ENCODE results near the gene UBXN2A.
"Not testable (repeated sequence)": the region's sequence is repeated elsewhere in the genome, so short reads cannot be mapped to it uniquely, and the experiment has no call there.

Gene UBXN2A

DNA sequence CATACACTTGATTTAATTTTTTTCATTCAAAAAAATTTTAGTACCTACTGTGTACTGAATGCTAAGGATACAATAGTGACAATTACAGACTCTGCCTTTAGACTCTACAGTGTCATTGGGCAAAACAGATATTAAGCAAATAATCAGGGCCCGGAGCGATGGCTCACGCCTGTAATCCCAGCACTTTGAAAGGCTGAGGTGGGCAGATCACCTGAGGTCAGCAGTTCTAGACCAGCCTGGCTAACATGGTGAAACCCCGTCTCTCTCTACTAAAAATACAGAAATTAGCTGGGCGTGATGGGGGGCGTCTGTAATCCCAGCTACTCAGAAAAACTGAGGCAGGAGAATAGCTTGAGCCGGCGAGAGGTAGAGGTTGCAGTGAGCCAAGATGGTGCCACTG lies 1.4 kb downstream of the UBXN2A start:
- no peak for DNase-seq

DNA sequence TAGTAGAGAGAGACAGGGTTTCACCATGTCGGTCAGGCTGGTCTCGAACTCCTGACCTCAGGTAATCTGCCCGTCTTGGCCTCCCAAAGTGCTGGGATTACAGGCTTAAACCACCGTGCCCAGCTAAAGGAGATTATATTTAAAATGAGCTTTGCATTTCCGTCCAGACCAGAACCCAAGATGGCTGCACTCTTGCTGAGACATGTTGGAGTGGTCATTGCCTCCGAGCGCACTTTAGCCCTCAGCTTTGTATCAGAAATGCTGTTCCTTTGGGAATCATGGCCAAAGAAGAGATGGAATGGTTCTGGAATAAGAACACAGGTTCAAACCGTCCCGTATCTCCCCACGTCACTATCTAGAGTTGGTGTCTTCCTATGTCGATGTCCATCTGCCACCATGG lies 3.4 kb downstream of the UBXN2A start:
- no peak for DNase-seq

GRCh38 chr2:23944527-23944926 lies 4.3 kb downstream of the UBXN2A start:
- DNase-seq = no peak

GRCh38 chr2:23944976-23945375 lies 4.7 kb downstream of the UBXN2A start:
- no peak for DNase-seq

DNA sequence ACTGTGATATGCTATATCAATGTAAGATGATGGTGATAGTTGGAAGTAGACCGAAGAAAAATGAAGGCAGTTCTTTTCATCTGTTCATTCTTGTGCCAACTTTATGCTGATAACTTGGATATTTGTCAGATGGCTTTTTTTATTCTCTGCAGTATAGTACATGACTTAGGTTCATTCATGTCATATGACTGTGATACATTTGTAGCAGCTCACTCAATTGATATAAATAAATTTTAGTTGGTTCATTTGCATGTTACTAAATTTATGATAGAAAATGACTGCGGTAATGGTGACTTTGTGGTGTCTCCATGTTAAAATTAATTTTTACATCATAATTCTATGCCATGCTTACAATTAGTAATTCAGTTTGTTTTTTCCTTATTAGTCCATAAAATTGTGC lies 7.1 kb downstream of the UBXN2A start:
- DNase-seq = no peak

- DNase-seq = not testable (repeated sequence)
Observed at GRCh38 chr2:23952558-23952957, 12.3 kb downstream of the UBXN2A start.

- no peak for DNase-seq
Observed at GRCh38 chr2:23953625-23954024, 13.4 kb downstream of the UBXN2A start.

DNA sequence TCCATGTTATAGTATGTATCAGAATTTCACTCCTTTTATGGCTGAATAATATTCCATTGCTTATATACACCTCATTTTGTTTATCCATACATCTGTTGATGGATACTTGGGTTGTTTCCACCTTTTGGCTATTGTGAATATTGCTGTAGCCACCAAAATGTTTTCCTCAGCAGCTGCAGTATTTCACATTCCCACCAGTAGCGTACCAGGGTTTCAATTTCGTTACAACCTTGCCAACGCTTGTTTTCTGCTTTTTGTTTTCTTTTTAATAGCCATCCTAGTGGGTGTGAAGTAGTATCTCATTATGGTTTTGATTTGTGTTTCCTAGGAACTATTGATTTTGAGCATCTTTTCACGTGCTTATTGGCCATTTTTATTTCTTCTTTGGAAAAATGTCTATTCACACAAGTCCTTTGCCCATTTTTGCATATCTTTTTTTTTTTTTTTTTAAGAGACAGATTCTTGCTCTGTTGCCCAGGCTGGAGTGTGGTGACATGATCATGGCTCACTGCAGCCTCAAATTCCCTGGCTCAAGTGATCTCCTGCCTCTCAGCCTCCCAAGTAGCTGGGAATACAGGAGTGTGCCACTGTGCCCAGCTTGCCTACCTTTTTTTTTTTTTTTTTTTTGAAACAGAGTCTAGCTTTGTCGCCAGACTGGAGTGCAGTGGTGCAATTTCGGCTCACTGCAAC lies 14.2 kb downstream of the UBXN2A start:
- no peak for DNase-seq

GRCh38 chr2:23967846-23968245 lies 27.6 kb downstream of the UBXN2A start:
- DNase-seq = no peak

DNA sequence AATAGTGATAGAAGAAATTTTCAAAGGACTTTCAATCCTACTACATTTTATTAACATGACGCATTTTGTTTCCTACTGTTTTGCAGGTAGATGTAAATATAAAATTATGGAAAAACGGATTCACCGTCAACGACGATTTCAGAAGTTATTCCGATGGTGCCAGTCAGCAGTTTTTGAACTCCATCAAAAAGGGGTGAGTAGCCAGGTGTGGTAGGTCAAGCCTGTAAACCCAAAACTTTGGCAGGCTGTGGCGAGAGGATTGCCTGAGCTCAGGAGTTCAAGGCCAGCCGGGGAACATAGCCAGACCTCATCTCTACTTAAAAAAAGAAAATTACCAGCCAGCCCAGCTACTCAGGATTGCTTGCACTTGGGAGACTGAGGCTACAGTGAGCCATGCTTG lies 36.6 kb downstream of the UBXN2A start:
- DNase-seq = no peak

GRCh38 chr2:23988371-23988770 lies 48.1 kb downstream of the UBXN2A start:
- DNase-seq = no peak

GRCh38 chr2:23992931-23993330 lies 52.7 kb downstream of the UBXN2A start:
- DNase-seq = no peak

- no peak for DNase-seq
Observed at GRCh38 chr2:23993736-23994269, 53.5 kb downstream of the UBXN2A start.

GRCh38 chr2:23994567-23994966 lies 54.3 kb downstream of the UBXN2A start:
- no peak for DNase-seq

GRCh38 chr2:24007693-24008092 lies 67.4 kb downstream of the UBXN2A start:
- DNase-seq = no peak

- DNase-seq = no peak
Observed at GRCh38 chr2:24008672-24009366, 68.6 kb downstream of the UBXN2A start.

DNA sequence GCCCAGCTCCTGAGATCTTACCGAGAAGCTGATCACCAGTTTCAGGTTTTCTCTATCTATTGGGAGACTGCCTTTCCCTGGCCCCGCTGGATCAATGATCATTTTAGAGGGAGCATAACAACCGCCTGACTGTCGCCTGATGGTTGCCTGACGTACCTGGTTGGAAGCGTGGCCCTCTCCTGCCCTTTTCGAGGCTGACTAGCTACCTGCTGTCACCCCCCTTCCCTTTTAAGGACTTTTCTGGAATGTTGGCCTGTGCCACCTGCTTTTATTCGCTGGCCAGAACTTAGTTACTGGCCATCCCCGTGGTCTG lies 69.1 kb downstream of the UBXN2A start:
- no peak for DNase-seq

GRCh38 chr2:24009680-24010476 lies 69.6 kb downstream of the UBXN2A start, which contains the start of gene MFSD2B:
Gene MFSD2B (plus strand): TSS chr2:24010085. CDS start chr2:24010097, 12 bp downstream.
- DNase-seq = no peak

DNA sequence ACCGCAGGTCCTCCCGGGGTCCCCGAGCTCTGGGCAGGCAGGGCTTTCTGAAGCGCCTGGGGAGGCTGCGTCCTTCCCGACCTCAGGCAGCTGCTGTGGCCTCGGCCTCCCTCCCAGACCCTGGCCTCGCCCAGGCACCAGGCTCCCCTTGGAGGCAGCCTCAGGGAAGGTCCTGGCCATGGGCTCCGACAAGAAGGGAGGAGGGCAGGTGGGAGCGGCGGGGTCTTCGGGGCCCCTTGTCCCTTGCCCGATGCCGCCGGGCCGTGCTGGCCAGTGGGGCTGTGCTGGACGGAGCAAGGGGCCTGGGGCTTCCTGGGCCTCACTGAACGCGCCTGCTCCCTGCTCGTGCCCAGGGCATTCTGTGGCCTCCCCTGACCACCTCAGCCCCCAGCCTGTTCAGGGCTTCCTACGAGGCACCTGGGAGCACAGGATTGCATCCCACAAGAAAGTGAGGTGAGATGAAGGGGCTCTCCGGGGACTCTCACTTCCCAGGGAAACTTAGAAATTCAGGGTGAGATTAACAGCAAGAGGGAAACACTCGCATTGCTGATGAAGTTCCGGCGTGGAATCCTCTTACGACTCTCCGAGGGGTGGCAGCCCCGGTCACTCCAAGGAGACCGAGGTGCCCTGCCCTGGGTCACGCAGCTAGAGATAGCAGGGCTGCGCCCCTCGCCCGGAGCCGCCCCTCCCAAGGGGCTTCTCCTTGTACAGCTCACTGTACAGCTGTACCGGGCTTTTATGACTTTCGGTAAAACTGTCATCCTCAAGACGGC lies 70.4 kb downstream of the UBXN2A start:
- DNase-seq = no peak

GRCh38 chr2:24011250-24012104 lies 71.2 kb downstream of the UBXN2A start:
- DNase-seq = no peak

DNA sequence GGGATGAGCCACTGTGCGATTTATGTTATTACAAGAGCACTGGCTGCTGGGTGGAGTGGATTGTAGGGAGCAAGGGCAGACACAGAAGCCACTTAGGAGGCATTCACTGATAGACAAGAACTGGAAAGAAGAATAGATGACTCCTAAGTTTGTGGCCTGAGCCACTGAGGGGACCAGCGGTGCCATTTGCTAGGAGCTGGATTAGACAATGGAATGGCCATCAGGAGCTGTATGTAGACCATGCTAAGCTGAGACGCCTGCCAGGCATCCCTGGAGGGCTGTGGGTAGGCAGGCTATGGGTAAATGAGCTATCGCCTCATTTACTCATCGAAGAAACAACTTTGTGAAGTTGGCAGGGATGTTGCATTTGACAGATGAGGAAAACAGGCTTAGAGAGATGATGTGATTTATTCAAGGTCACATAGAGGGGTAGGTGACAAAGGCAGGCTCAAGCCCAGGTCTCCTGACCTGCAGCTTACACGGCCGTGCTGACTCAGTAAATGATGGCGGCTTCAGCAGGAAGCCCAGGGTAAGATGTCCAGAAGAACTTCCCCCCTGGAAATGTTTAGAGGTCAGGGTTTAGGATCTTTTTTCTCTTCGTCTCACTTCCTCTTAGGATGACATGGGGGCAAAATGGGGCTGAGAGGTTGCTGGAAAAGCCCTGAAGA lies 72.4 kb downstream of the UBXN2A start:
- DNase-seq = no peak
